Measurements from ENCODE around the gene LITAFD. TPM values are rescaled to one million over a fixed set of nuclear protein-coding genes. Genes with fewer than 3 reads are reported as not detected.

The LITAFD gene
- total RNA-seq, 1 donor from 2014 or later: not detected

DNA sequence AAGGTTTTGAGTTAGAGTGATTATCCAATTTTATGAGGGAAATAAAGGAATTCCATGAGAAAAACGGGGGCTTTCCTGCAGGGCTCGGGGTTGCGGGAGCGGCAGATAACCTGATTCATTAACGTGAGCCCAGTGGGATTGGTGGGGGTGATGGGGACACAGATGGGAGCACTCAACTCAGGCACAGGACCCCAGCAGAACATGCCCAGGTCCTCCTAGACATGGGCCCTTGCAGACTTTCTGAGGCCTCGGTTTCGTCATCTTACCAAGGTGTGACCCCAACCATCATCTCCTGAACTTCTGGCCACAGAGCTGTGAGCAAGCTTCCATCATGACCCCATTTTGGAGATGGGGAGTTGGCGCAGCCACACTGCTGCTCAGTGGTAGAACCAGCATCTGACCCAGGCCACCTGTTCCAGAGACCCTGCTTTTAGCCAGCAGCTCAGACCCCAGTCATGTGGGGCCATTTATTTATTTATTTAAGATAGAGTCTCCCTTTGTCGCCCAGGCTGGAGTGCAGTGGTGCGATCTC, 35.7 kb upstream of the LITAFD start:
- CTCF ChIA-PET: no interaction called here
- POLR2A ChIA-PET: no interaction called here
- DNase-seq: no peak
- no peaks in the 10 kb centered on the region for H3K27me3 Mint-ChIP-seq
- intact Hi-C loops (cut with micrococcal nuclease): no loop called here
- no peak for ATAC-seq (ENCODE audit: low read depth)
- TF ChIP-seq, protein P1, sequence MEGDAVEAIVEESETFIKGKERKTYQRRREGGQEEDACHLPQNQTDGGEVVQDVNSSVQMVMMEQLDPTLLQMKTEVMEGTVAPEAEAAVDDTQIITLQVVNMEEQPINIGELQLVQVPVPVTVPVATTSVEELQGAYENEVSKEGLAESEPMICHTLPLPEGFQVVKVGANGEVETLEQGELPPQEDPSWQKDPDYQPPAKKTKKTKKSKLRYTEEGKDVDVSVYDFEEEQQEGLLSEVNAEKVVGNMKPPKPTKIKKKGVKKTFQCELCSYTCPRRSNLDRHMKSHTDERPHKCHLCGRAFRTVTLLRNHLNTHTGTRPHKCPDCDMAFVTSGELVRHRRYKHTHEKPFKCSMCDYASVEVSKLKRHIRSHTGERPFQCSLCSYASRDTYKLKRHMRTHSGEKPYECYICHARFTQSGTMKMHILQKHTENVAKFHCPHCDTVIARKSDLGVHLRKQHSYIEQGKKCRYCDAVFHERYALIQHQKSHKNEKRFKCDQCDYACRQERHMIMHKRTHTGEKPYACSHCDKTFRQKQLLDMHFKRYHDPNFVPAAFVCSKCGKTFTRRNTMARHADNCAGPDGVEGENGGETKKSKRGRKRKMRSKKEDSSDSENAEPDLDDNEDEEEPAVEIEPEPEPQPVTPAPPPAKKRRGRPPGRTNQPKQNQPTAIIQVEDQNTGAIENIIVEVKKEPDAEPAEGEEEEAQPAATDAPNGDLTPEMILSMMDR (IDR thresholded peaks at IDR 0.05): no peak
- H3K27ac Mint-ChIP-seq: no peak overlapping the region
- H3K36me3 Mint-ChIP-seq (ENCODE audit: low read depth): peaks cover 46% of the 10 kb centered on the region
- H3K4me3 Mint-ChIP-seq: no peak overlapping the region
- peaks cover 16% of the 10 kb centered on the region for H3K4me1 Mint-ChIP-seq
- H3K9me3 Mint-ChIP-seq: no peaks in the 10 kb centered on the region

DNA sequence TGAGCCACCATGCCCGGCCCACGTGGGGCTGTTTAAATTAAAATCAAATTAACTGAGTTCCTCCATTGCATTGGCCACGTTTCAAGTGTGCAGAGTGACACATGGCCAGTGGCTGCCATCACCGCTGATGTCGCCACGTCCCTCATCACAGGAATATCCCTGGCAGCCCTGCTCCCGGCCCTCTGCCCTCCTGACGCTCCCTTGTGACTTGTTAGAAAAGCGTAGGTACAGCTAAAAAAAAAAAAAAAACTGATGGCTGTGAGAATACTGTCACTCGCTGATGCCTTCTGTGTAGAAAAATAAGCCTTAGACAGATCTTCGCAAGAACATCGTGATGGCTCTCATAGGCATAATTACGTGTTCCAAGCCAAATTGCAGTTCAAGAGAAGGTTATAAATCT, 35.0 kb upstream of the LITAFD start:
- intact Hi-C loops (cut with micrococcal nuclease): no loop called here
- TF ChIP-seq, protein P1 (IDR thresholded peaks at IDR 0.05): no peak
- peaks cover 47% of the 10 kb centered on the region for H3K36me3 Mint-ChIP-seq (ENCODE audit: low read depth)
- no peak for ATAC-seq (ENCODE audit: low read depth)
- H3K27me3 Mint-ChIP-seq: no peaks in the 10 kb centered on the region
- H3K27ac Mint-ChIP-seq: no peak overlapping the region
- ChIA-PET POLR2A (no interaction called here), CTCF (no interaction called here)
- DNase-seq: no peak
- H3K9me3 Mint-ChIP-seq: no peaks in the 10 kb centered on the region
- H3K4me3 Mint-ChIP-seq: no peak overlapping the region
- peaks cover 18% of the 10 kb centered on the region for H3K4me1 Mint-ChIP-seq

DNA sequence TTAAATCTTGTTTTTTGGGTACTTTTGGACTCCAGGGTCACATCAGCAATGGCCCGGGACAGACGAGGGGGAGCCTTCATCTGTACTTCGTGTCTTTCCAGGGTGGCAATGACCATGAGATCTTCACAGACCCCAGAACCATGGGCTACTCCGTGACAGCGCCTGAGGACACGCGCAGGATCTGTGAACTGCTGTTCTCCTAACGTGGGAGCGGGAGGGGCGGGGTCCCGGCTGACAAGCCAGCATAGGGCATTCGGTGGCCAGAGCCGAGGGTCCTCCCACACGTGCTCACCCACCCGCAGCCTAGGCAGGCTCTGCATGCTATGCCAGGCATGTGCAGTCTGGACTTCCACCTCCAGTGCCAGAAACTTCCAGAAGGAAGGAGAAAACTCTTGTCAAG, 34.5 kb upstream of the LITAFD start:
- POLR2A ChIA-PET: no interaction called here
- intact Hi-C loops (cut with micrococcal nuclease): no loop called here
- H3K4me1 Mint-ChIP-seq: peaks cover 18% of the 10 kb centered on the region
- H3K4me3 Mint-ChIP-seq: no peak overlapping the region
- ATAC-seq (ENCODE audit: low read depth): no peak
- H3K36me3 Mint-ChIP-seq (ENCODE audit: low read depth): peaks cover 50% of the 10 kb centered on the region
- no peaks in the 10 kb centered on the region for H3K27me3 Mint-ChIP-seq
- TF ChIP-seq, protein P1 (IDR thresholded peaks at IDR 0.05): no peak
- H3K27ac Mint-ChIP-seq: no peak overlapping the region
- CTCF ChIA-PET: no interaction called here
- DNase-seq: no peak
- H3K9me3 Mint-ChIP-seq: no peaks in the 10 kb centered on the region

DNA sequence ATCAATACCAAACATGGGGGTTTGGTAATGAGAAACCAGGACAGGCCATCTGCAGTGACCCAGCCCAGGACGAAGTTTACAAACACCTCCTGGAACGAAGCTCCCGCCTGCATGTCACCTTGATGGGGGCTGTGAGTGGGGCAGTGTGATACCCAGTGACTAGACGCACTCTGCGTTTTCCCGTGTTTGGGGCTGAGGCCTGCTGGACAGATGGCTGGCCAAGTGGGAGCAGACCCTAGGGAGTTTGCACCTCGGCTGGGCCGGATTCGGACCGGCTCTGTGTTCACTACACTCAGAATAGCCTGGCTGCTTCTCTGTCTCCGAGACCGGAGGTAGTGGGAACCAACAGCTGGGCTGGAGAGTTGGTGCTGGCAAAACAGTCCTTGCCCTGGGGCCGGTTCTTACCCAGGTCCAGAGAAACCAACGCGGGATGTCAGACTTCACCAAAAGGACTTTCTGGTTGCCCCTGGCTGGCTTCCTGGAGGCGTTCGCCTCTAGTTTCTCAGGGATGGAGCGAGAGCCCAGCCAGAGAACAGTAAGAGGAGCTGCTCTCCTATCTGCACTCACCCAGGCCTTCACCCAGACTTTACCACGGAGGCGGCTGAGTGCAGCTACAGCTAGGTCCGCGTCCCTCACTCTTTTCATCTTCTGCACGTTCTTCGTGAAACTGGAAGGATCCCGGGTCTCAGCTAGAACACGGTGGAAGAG, 33.8 kb upstream of the LITAFD start:
- H3K27ac Mint-ChIP-seq: no peak overlapping the region
- no peaks in the 10 kb centered on the region for H3K27me3 Mint-ChIP-seq
- POLR2A ChIA-PET: no interaction called here
- H3K9me3 Mint-ChIP-seq: no peaks in the 10 kb centered on the region
- TF ChIP-seq, protein P1 (IDR thresholded peaks at IDR 0.05): no peak
- peaks cover 57% of the 10 kb centered on the region for H3K36me3 Mint-ChIP-seq (ENCODE audit: low read depth)
- intact Hi-C loops (cut with micrococcal nuclease): no loop called here
- CTCF ChIA-PET: no interaction called here
- peaks cover 18% of the 10 kb centered on the region for H3K4me1 Mint-ChIP-seq
- DNase-seq: no peak
- ATAC-seq (ENCODE audit: low read depth): no peak
- no peak overlapping the region for H3K4me3 Mint-ChIP-seq

DNA sequence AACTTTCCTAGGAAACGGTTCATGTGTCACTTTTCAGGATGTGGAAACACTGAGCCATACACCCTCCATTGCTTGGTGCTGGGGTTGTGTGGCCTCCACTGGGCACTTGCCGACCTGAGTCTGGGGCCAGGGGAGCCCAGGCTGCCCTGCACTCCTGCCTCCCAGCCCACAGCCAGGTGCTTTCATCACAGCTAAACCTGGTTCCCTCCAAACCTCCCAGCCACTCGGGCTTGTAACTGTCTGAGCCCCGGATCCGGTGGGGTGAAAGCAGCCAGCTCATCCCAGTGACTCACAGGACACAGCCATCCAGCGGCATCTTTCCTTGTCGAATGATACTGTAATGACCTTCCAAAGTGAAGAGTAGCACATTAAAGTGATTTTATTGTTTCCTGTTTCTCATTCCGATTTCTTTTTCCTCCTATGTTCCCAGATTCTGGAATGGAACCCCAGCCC, 33.2 kb upstream of the LITAFD start:
- DNase-seq (no peak), ATAC-seq (ENCODE audit: low read depth) (no peak)
- peaks cover 61% of the 10 kb centered on the region for H3K36me3 Mint-ChIP-seq (ENCODE audit: low read depth)
- TF ChIP-seq, protein P1 (IDR thresholded peaks at IDR 0.05): no peak
- H3K27me3 Mint-ChIP-seq: no peaks in the 10 kb centered on the region
- H3K4me3 Mint-ChIP-seq: no peak overlapping the region
- CTCF ChIA-PET: no interaction called here
- peaks cover 18% of the 10 kb centered on the region for H3K4me1 Mint-ChIP-seq
- intact Hi-C loops (cut with micrococcal nuclease): no loop called here
- H3K9me3 Mint-ChIP-seq: no peaks in the 10 kb centered on the region
- H3K27ac Mint-ChIP-seq: no peak overlapping the region
- POLR2A ChIA-PET: no interaction called here
